ENCODE data around the gene ABR.
A peak's percentile ranks its signal among the peaks of the same experiment; 100 is the strongest.
"Not testable (repeated sequence)": the region's sequence is repeated elsewhere in the genome, so short reads cannot be mapped to it uniquely, and the experiment has no call there.

ABR gene

GRCh38 chr17:1173432-1174262 lies 6.1 kb downstream of the ABR start:
- FAIRE-seq = no peak

- FAIRE-seq = no peak
Measured at GRCh38 chr17:1171953-1172352, 7.8 kb downstream of the ABR start.

GRCh38 chr17:1170739-1171138 lies 9.0 kb downstream of the ABR start:
- FAIRE-seq = no peak

- FAIRE-seq = no peak
Measured at GRCh38 chr17:1169929-1170312, 9.9 kb downstream of the ABR start.

GRCh38 chr17:1169221-1169928 lies 10.4 kb downstream of the ABR start:
- no peak for FAIRE-seq

- no peak for FAIRE-seq
Measured at GRCh38 chr17:1168533-1169220, 11.1 kb downstream of the ABR start.

- no peak for FAIRE-seq
Measured at GRCh38 chr17:1166276-1166675, 13.5 kb downstream of the ABR start.

GRCh38 chr17:1165836-1166235 lies 13.9 kb downstream of the ABR start:
- FAIRE-seq = no peak

GRCh38 chr17:1164935-1165556 lies 14.7 kb downstream of the ABR start:
- FAIRE-seq = no peak

- FAIRE-seq = no peak
Measured at GRCh38 chr17:1162116-1162855, 17.5 kb downstream of the ABR start.

- FAIRE-seq = no peak
Measured at GRCh38 chr17:1160591-1161390, 19.0 kb downstream of the ABR start.

GRCh38 chr17:1159431-1160180 lies 20.2 kb downstream of the ABR start:
- FAIRE-seq = peak; percentile 53

- no peak for FAIRE-seq
Measured at GRCh38 chr17:1158879-1159278, 20.9 kb downstream of the ABR start.

- no peak for FAIRE-seq
Measured at GRCh38 chr17:1156864-1157263, 22.9 kb downstream of the ABR start.

- no peak for FAIRE-seq
Measured at GRCh38 chr17:1154704-1155103, 25.1 kb downstream of the ABR start.

GRCh38 chr17:1153795-1154546 lies 25.8 kb downstream of the ABR start:
- no peak for FAIRE-seq

GRCh38 chr17:1152582-1152981 lies 27.2 kb downstream of the ABR start:
- not testable (repeated sequence) for FAIRE-seq

- FAIRE-seq = no peak
Measured at GRCh38 chr17:1150863-1151600, 28.7 kb downstream of the ABR start.

- FAIRE-seq = no peak
Measured at GRCh38 chr17:1149869-1150268, 29.9 kb downstream of the ABR start.

Data from colon (tissue), 2 donors.